GM23338 (cell line): ENCODE results near the gene PLSCR4. TPM values are rescaled to one million over a fixed set of nuclear protein-coding genes. Genes with fewer than 3 reads are reported as not detected.
A peak's percentile ranks its signal among the peaks of the same experiment; 100 is the strongest.

Experiments used
- ATAC-seq: fragments of 200-7000 bp; cut with Tn5 transposase; 3 replicates; pipeline ENCODE4 v1.9.1; 2020
- DNase-seq: peaks from one replicate; pipeline ENCODE4 v3.0.0-alpha.2; 2015; ENCODE audit warnings: low spot score
- H2AFZ ChIP-seq: fragments of 200-600 bp; sonication (generic); 2 replicates; pipeline ENCODE4 v1.8.0; 2016; ENCODE audit warnings: antibody characterized with exemption, mild to moderate bottlenecking, moderate library complexity
- H3F3A ChIP-seq: fragments of 200-600 bp; sonication (generic); replicated peaks from 2 replicates; pipeline ENCODE4 v1.8.0; 2017; ENCODE audit warnings: antibody characterized with exemption, mixed run types, low read depth
- H3K27ac ChIP-seq: fragments of 200-600 bp; sonication (generic); 2 replicates; pipeline ENCODE4 v1.6.1; 2016; ENCODE audit warnings: low read depth
- H3K27me3 ChIP-seq: fragments of 200-600 bp; sonication (generic); 2 replicates; pipeline ENCODE4 v1.8.0; 2016; ENCODE audit warnings: mild to moderate bottlenecking, mixed run types, moderate library complexity; ENCODE audit not compliant: insufficient read depth
- H3K36me3 ChIP-seq: fragments of 200-600 bp; sonication (generic); 2 replicates; pipeline ENCODE4 v1.8.0; 2016; ENCODE audit warnings: mild to moderate bottlenecking; ENCODE audit not compliant: insufficient read depth
- H3K4me1 ChIP-seq: fragments of 200-600 bp; sonication (generic); 2 replicates; pipeline ENCODE4 v1.8.0; 2016; ENCODE audit warnings: mild to moderate bottlenecking, moderate library complexity; ENCODE audit not compliant: insufficient read depth
- H3K4me2 ChIP-seq: fragments of 200-600 bp; sonication (generic); 2 replicates; pipeline ENCODE4 v1.7.1; 2017; ENCODE audit warnings: mixed run types
- H3K4me3 ChIP-seq: fragments of 200-600 bp; sonication (generic); 2 replicates; pipeline ENCODE4 v1.6.1; 2016; ENCODE audit warnings: mixed run types
- H3K79me2 ChIP-seq: fragments of 200-600 bp; sonication (generic); replicated peaks from 2 replicates; pipeline ENCODE4 v1.8.0; 2017; ENCODE audit warnings: mild to moderate bottlenecking; ENCODE audit not compliant: insufficient read depth
- H3K9me2 ChIP-seq: fragments of 200-600 bp; sonication (generic); 2 replicates; pipeline ENCODE4 v1.8.0; 2017; ENCODE audit not compliant: insufficient read depth
- H4K20me1 ChIP-seq: fragments of 200-600 bp; sonication (generic); replicated peaks from 2 replicates; pipeline ENCODE4 v1.8.0; 2017; ENCODE audit warnings: mild to moderate bottlenecking; ENCODE audit not compliant: insufficient read depth
- H3K27ac Mint-ChIP-seq: 2 replicates; pipeline ENCODE4 v1.8.0; 2020; ENCODE audit warnings: inconsistent platforms, mild to moderate bottlenecking, moderate library complexity, mixed read lengths
- H3K27me3 Mint-ChIP-seq: 3 replicates; pipeline ENCODE4 v1.8.0; 2022; ENCODE audit warnings: low read depth, mild to moderate bottlenecking, moderate library complexity, mixed read lengths, inconsistent platforms; ENCODE audit not compliant: insufficient read depth, poor library complexity
- H3K36me3 Mint-ChIP-seq: 3 replicates; pipeline ENCODE4 v1.8.0; 2021; ENCODE audit warnings: low read depth, mild to moderate bottlenecking, inconsistent platforms, moderate library complexity, mixed read lengths
- H3K4me1 Mint-ChIP-seq: 3 replicates; pipeline ENCODE4 v1.8.0; 2020; ENCODE audit warnings: mild to moderate bottlenecking, inconsistent platforms, mixed read lengths
- H3K4me3 Mint-ChIP-seq: 3 replicates; pipeline ENCODE4 v1.8.0; 2021; ENCODE audit warnings: moderate library complexity, mild to moderate bottlenecking, inconsistent platforms, mixed read lengths
- H3K9me3 Mint-ChIP-seq: 3 replicates; pipeline ENCODE4 v1.8.0; 2020; ENCODE audit warnings: moderate library complexity, mild to moderate bottlenecking, inconsistent platforms, mixed read lengths
- CREB1 ChIP-seq: fragments of 250-450 bp; sonication (Bioruptor Pico); IDR thresholded peaks from 2 replicates; pipeline ENCODE4 v1.5.0; 2020; ENCODE audit warnings: low read depth, mild to moderate bottlenecking, moderate library complexity
- JUNB ChIP-seq: IDR thresholded peaks from one replicate; pipeline ENCODE4 v1.6.1; 2016; ENCODE audit warnings: antibody characterized with exemption; ENCODE audit not compliant: unreplicated experiment
- NANOG ChIP-seq: IDR thresholded peaks from 2 replicates; pipeline ENCODE4 v1.6.1; 2016; ENCODE audit warnings: antibody characterized with exemption, borderline replicate concordance
- POLR2AphosphoS5 ChIP-seq: IDR thresholded peaks from 2 replicates; pipeline ENCODE4 v1.6.1; 2016; ENCODE audit warnings: antibody characterized with exemption, low read depth
- ZNF114 ChIP-seq: fragments of 250-450 bp; sonication (Bioruptor Pico); IDR thresholded peaks from 2 replicates; pipeline ENCODE4 v1.5.0; 2020; ENCODE audit warnings: mild to moderate bottlenecking, moderate library complexity
- ZNF331 ChIP-seq: fragments of 250-450 bp; sonication (Bioruptor Pico); IDR thresholded peaks from 2 replicates; pipeline ENCODE4 v1.5.0; 2020; ENCODE audit warnings: low read depth, mild to moderate bottlenecking, moderate library complexity
- polyA plus RNA-seq: library from polyadenylated mRNA; unstranded; fragments of >200 nt; fragmentation: Nextera tagmentation; extraction: Ambion mirVana; gene quantifications from 2 replicates; pipeline ENCODE4 v1.2.1, GENCODE V29; 2016
- total RNA-seq: library from RNA; depleted of rRNA; stranded (reverse); fragments of >200 nt; shearing (Covaris generic); gene quantifications from 2 replicates; pipeline ENCODE4 v1.2.3, GENCODE V29; 2014
- TF ChIP-seq, protein P1 (sequence below): IDR thresholded peaks from one replicate; pipeline ENCODE4 v1.6.1; 2018; ENCODE audit warnings: antibody characterized with exemption; ENCODE audit not compliant: unreplicated experiment
- TF ChIP-seq, protein P2 (sequence below): IDR thresholded peaks from 2 replicates; pipeline ENCODE4 v1.6.1; 2016; ENCODE audit warnings: antibody characterized with exemption
- TF ChIP-seq, protein P3 (sequence below): fragments of 250-450 bp; sonication (Bioruptor Pico); IDR thresholded peaks from 2 replicates; pipeline ENCODE4 v1.5.0; 2020; ENCODE audit warnings: mild to moderate bottlenecking, moderate library complexity

PLSCR4 gene
- total and polyA plus RNA-seq, 2 experiments from 2014 or later, result 1.4 to 5.2 TPM

DNA sequence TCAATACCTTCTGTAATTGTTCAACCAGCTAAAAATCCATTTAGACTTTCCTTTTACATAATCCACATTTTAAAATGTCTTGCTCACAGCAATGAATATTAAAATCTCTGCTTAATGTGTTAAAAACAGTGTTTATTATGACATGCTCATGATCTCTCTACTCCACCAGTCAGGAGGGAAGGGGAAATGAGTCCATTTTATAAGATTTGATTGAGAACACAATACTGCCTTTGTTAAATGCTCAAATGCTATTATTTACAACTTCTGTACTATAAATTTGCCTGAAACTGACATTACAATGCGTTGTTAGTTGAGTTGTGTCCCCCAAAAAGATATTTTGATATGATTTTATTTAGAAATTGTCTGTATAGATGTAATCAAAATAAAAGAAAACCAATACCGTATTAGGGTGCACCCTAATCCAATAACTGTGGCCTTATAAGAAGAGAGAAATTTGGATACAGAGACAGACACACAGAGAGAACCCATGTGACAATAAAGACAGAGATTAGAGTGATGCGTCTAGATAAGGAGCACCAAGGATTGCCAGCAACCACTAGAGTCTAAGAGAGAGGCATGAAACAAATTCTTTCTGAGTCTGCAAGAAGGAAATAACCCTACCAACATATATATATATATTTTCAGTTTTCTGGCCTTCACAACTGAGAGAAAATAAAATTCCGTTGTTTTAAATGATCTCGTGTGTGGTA is 9.1 kb upstream of the PLSCR4 start:
- no peaks in the 10 kb centered on the region; the same call in 1 of the 2 replicates for H3F3A ChIP-seq
- H3K4me3 ChIP-seq, result no peak overlapping the region
- TF ChIP-seq POLR2AphosphoS5 (no peak), CREB1 (CRISPR knock-in tag) (no peak), ZNF331 (no peak)
- TF ChIP-seq, protein P1, sequence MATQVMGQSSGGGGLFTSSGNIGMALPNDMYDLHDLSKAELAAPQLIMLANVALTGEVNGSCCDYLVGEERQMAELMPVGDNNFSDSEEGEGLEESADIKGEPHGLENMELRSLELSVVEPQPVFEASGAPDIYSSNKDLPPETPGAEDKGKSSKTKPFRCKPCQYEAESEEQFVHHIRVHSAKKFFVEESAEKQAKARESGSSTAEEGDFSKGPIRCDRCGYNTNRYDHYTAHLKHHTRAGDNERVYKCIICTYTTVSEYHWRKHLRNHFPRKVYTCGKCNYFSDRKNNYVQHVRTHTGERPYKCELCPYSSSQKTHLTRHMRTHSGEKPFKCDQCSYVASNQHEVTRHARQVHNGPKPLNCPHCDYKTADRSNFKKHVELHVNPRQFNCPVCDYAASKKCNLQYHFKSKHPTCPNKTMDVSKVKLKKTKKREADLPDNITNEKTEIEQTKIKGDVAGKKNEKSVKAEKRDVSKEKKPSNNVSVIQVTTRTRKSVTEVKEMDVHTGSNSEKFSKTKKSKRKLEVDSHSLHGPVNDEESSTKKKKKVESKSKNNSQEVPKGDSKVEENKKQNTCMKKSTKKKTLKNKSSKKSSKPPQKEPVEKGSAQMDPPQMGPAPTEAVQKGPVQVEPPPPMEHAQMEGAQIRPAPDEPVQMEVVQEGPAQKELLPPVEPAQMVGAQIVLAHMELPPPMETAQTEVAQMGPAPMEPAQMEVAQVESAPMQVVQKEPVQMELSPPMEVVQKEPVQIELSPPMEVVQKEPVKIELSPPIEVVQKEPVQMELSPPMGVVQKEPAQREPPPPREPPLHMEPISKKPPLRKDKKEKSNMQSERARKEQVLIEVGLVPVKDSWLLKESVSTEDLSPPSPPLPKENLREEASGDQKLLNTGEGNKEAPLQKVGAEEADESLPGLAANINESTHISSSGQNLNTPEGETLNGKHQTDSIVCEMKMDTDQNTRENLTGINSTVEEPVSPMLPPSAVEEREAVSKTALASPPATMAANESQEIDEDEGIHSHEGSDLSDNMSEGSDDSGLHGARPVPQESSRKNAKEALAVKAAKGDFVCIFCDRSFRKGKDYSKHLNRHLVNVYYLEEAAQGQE, result no peak
- TF ChIP-seq, protein P2, sequence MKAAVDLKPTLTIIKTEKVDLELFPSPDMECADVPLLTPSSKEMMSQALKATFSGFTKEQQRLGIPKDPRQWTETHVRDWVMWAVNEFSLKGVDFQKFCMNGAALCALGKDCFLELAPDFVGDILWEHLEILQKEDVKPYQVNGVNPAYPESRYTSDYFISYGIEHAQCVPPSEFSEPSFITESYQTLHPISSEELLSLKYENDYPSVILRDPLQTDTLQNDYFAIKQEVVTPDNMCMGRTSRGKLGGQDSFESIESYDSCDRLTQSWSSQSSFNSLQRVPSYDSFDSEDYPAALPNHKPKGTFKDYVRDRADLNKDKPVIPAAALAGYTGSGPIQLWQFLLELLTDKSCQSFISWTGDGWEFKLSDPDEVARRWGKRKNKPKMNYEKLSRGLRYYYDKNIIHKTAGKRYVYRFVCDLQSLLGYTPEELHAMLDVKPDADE, result no peak
- no peak overlapping the region for H2AFZ ChIP-seq
- H3K9me3 Mint-ChIP-seq, result peaks cover 24% of the 10 kb centered on the region
- peaks cover 29% of the 10 kb centered on the region for H3K4me1 Mint-ChIP-seq
- H3K27me3 Mint-ChIP-seq, result peaks cover 2% of the 10 kb centered on the region
- H3K9me2 ChIP-seq, result peaks cover 17% of the 10 kb centered on the region
- no peak overlapping the region for H3K27ac ChIP-seq
- no peaks in the 10 kb centered on the region for H3K27me3 ChIP-seq
- H3K4me1 ChIP-seq, result peaks cover 10% of the 10 kb centered on the region
- H3K36me3 Mint-ChIP-seq, result peaks cover 24% of the 10 kb centered on the region
- H4K20me1 ChIP-seq, result no peaks in the 10 kb centered on the region
- no peak overlapping the region for H3K4me3 Mint-ChIP-seq
- no peak overlapping the region for H3K4me2 ChIP-seq
- no peak for ATAC-seq
- H3K36me3 ChIP-seq, result no peaks in the 10 kb centered on the region
- no peak overlapping the region for H3K27ac Mint-ChIP-seq
- no peaks in the 10 kb centered on the region for H3K79me2 ChIP-seq
- no peak for DNase-seq

DNA sequence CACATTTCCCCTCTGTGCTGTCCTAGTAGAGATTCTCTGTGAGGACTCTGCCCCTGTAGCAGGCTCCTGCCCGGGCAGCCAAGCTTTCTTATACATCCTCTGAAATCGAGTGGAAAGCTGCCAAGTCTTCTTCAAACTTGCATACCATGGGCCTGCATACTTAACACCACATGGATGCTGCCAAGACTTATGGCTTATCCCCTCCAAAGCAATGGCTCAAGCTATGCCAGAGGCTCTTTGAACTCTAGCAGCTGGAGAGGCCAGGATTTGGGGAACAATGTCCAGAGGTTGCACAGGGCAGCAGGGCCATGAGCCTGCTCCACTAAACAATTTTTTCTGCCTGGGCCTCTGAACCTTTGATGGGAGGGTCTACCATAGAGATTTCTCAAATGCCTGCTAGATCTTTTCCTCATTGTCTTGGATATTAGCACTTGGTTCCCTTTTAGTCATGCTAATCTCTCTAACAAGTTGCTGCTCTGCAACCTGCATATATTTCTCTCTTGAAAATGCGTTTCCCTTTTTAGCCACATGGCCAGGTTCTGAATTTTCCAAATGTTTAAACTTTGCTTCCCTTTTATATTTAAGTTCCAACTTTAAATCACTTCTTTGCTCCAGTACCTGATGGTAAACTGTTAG is 6.1 kb upstream of the PLSCR4 start:
- H3K4me2 ChIP-seq, result peak overlapping the region; percentile 10
- peaks cover 14% of the 10 kb centered on the region for H3K4me1 Mint-ChIP-seq
- H4K20me1 ChIP-seq, result no peaks in the 10 kb centered on the region
- ATAC-seq (peak; percentile 87), DNase-seq (peak; percentile 77)
- peaks cover 7% of the 10 kb centered on the region; the same call in 1 of the 2 replicates for H3K36me3 ChIP-seq
- H3K27me3 Mint-ChIP-seq, result peaks cover 4% of the 10 kb centered on the region
- H3K27me3 ChIP-seq, result no peaks in the 10 kb centered on the region
- no peak overlapping the region for H2AFZ ChIP-seq
- peaks cover 7% of the 10 kb centered on the region; the same call in 1 of the 2 replicates for H3K4me1 ChIP-seq
- peak; percentile 32; the same call in 1 of the 2 replicates for TF ChIP-seq ZNF114 (CRISPR knock-in tag)
- no peak for TF ChIP-seq JUNB
- TF ChIP-seq, protein P3, sequence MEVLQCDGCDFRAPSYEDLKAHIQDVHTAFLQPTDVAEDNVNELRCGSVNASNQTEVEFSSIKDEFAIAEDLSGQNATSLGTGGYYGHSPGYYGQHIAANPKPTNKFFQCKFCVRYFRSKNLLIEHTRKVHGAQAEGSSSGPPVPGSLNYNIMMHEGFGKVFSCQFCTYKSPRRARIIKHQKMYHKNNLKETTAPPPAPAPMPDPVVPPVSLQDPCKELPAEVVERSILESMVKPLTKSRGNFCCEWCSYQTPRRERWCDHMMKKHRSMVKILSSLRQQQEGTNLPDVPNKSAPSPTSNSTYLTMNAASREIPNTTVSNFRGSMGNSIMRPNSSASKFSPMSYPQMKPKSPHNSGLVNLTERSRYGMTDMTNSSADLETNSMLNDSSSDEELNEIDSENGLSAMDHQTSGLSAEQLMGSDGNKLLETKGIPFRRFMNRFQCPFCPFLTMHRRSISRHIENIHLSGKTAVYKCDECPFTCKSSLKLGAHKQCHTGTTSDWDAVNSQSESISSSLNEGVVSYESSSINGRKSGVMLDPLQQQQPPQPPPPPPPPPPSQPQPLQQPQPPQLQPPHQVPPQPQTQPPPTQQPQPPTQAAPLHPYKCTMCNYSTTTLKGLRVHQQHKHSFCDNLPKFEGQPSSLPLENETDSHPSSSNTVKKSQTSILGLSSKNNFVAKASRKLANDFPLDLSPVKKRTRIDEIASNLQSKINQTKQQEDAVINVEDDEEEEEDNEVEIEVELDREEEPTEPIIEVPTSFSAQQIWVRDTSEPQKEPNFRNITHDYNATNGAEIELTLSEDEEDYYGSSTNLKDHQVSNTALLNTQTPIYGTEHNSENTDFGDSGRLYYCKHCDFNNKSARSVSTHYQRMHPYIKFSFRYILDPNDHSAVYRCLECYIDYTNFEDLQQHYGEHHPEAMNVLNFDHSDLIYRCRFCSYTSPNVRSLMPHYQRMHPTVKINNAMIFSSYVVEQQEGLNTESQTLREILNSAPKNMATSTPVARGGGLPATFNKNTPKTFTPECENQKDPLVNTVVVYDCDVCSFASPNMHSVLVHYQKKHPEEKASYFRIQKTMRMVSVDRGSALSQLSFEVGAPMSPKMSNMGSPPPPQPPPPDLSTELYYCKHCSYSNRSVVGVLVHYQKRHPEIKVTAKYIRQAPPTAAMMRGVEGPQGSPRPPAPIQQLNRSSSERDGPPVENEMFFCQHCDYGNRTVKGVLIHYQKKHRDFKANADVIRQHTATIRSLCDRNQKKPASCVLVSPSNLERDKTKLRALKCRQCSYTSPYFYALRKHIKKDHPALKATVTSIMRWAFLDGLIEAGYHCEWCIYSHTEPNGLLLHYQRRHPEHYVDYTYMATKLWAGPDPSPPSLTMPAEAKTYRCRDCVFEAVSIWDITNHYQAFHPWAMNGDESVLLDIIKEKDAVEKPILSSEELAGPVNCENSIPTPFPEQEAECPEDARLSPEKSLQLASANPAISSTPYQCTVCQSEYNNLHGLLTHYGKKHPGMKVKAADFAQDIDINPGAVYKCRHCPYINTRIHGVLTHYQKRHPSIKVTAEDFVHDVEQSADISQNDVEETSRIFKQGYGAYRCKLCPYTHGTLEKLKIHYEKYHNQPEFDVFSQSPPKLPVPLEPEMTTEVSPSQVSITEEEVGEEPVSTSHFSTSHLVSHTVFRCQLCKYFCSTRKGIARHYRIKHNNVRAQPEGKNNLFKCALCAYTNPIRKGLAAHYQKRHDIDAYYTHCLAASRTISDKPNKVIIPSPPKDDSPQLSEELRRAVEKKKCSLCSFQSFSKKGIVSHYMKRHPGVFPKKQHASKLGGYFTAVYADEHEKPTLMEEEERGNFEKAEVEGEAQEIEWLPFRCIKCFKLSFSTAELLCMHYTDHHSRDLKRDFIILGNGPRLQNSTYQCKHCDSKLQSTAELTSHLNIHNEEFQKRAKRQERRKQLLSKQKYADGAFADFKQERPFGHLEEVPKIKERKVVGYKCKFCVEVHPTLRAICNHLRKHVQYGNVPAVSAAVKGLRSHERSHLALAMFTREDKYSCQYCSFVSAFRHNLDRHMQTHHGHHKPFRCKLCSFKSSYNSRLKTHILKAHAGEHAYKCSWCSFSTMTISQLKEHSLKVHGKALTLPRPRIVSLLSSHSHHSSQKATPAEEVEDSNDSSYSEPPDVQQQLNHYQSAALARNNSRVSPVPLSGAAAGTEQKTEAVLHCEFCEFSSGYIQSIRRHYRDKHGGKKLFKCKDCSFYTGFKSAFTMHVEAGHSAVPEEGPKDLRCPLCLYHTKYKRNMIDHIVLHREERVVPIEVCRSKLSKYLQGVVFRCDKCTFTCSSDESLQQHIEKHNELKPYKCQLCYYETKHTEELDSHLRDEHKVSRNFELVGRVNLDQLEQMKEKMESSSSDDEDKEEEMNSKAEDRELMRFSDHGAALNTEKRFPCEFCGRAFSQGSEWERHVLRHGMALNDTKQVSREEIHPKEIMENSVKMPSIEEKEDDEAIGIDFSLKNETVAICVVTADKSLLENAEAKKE (CRISPR knock-in tag), result peak; percentile 65
- TF ChIP-seq NANOG, result peak; percentile 92
- peaks cover 54% of the 10 kb centered on the region for H3K9me3 Mint-ChIP-seq
- H3K4me3 ChIP-seq, result no peak overlapping the region
- peak overlapping the region; percentile 81 for H3K27ac ChIP-seq
- H3F3A ChIP-seq, result no peaks in the 10 kb centered on the region; the same call in 1 of the 2 replicates
- peak overlapping the region; percentile 21; the same call in 1 of the 3 replicates for H3K4me3 Mint-ChIP-seq
- H3K27ac Mint-ChIP-seq, result peak overlapping the region; percentile 86
- H3K36me3 Mint-ChIP-seq, result peaks cover 52% of the 10 kb centered on the region
- no peaks in the 10 kb centered on the region for H3K79me2 ChIP-seq
- H3K9me2 ChIP-seq, result peaks cover 17% of the 10 kb centered on the region
